Ishikawa (cell line): ENCODE results near the gene SAV1.

Experiments
- CEBPB ChIP-seq: IDR thresholded peaks from 2 replicates; pipeline ENCODE4 v1.6.1; 2012
- CREB1 ChIP-seq: IDR thresholded peaks from 2 replicates; pipeline ENCODE4 v1.6.1; 2012; ENCODE audit warnings: low read depth
- EGR1 ChIP-seq: IDR thresholded peaks from 2 replicates; pipeline ENCODE4 v1.6.1; 2012
- EP300 ChIP-seq: IDR thresholded peaks from 2 replicates; pipeline ENCODE4 v1.6.1; 2012; ENCODE audit warnings: borderline replicate concordance
- FOXM1 ChIP-seq: IDR thresholded peaks from 2 replicates; pipeline ENCODE4 v1.6.1; 2012; ENCODE audit warnings: low read depth, borderline replicate concordance
- MAX ChIP-seq: IDR thresholded peaks from 2 replicates; pipeline ENCODE4 v1.6.1; 2012
- NFIC ChIP-seq: IDR thresholded peaks from 2 replicates; pipeline ENCODE4 v1.6.1; 2012
- RAD21 ChIP-seq: IDR thresholded peaks from 2 replicates; pipeline ENCODE4 v1.6.1; 2012; ENCODE audit warnings: low read depth
- REST ChIP-seq: IDR thresholded peaks from 2 replicates; pipeline ENCODE4 v1.6.1; 2012; ENCODE audit warnings: low read depth, mild to moderate bottlenecking
- TAF1 ChIP-seq: IDR thresholded peaks from 2 replicates; pipeline ENCODE4 v1.6.1; 2012; ENCODE audit warnings: low read depth, mild to moderate bottlenecking
- TCF12 ChIP-seq: IDR thresholded peaks from 2 replicates; pipeline ENCODE4 v1.6.1; 2012; ENCODE audit warnings: low read depth
- TEAD4 ChIP-seq: IDR thresholded peaks from 2 replicates; pipeline ENCODE4 v1.6.1; 2012
- USF1 ChIP-seq: IDR thresholded peaks from 2 replicates; pipeline ENCODE4 v1.6.1; 2012
- YY1 ChIP-seq: IDR thresholded peaks from 2 replicates; pipeline ENCODE4 v1.6.1; 2012; ENCODE audit warnings: low read depth
- ZBTB7A ChIP-seq: IDR thresholded peaks from 2 replicates; pipeline ENCODE4 v1.6.1; 2012; ENCODE audit warnings: low read depth

Gene SAV1

GRCh38 chr14:50602035-50602434, 66.1 kb downstream of the SAV1 start:
- no peak for TF ChIP-seq EGR1
- TF ChIP-seq TEAD4 = no peak
- no peak for TF ChIP-seq CREB1
- no peak for TF ChIP-seq ZBTB7A
- no peak for TF ChIP-seq CEBPB
- TF ChIP-seq EP300 = no peak
- no peak for TF ChIP-seq NFIC
- TF ChIP-seq REST = no peak
- no peak for TF ChIP-seq USF1
- no peak for TF ChIP-seq TCF12

- no peak for TF ChIP-seq CREB1
- TF ChIP-seq NFIC = no peak
- no peak for TF ChIP-seq USF1
- no peak for TF ChIP-seq REST
- no peak for TF ChIP-seq ZBTB7A
- TF ChIP-seq EGR1 = no peak
These were observed 66.7 kb downstream of the SAV1 start for GRCh38 chr14:50601394-50601793.

GRCh38 chr14:50600849-50601248, 67.3 kb downstream of the SAV1 start:
- TF ChIP-seq EGR1 = no peak
- no peak for TF ChIP-seq CEBPB
- no peak for TF ChIP-seq USF1
- TF ChIP-seq NFIC = no peak

- TF ChIP-seq CEBPB = no peak
- peak; percentile 73 for TF ChIP-seq RAD21
These were observed 68.2 kb downstream of the SAV1 start for GRCh38 chr14:50599700-50600444.

- TF ChIP-seq NFIC = no peak
These were observed 69.3 kb downstream of the SAV1 start for GRCh38 chr14:50598765-50599164.

GRCh38 chr14:50594577-50595316, 73.4 kb downstream of the SAV1 start:
- no peak for TF ChIP-seq RAD21
- no peak for TF ChIP-seq EP300
- no peak for TF ChIP-seq TEAD4
- no peak for TF ChIP-seq EGR1
- TF ChIP-seq NFIC = no peak
- TF ChIP-seq TAF1 = no peak
- no peak for TF ChIP-seq CEBPB
- TF ChIP-seq USF1 = no peak
- no peak for TF ChIP-seq MAX
- TF ChIP-seq TCF12 = no peak
- TF ChIP-seq YY1 = no peak
- TF ChIP-seq ZBTB7A = no peak
- no peak for TF ChIP-seq FOXM1
- TF ChIP-seq REST = no peak
- no peak for TF ChIP-seq CREB1
